ENCODE measurements around the gene ZNF710.

ZNF710 gene

GRCh38 chr15:89998141-89998661, 2.9 kb upstream of the ZNF710 start:
- no peak for DNase-seq

DNA sequence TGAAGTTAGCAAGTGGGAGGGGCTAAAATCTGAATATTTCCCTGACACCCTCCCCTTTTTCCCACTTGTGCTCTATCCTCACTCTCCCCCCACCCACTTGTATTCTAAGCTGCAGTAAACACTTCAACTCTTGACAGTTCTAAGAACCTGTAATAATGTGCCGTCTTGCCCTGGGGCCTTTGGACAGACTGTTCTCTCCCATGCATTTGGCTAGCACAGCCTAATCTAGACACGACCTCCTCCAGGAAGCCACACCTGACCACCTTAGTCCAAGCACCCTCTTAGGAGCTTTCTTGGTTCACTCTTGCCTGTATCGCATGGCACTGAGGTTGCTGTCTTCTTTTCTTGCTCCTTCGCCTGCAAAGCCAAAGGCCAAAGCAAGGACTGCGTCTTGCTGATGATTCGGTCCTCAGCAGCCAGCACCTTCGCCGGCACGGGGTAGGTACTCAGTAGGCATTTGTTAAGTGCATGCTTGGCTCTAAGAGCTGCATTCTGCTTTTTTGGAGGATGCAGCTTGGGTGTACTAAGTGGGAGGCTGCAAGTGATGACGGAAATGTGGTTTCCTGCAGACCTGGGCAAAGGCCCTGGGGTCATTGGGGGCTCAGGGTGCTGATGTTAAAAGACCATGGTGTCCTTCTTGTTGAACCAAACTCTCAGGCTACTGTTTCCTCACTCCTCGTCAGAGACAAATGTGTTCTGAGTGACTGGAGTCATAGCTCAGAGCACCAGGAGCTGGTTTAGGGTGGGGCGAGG, 2.0 kb upstream of the ZNF710 start:
- DNase-seq, result no peak

GRCh38 chr15:89999676-90000185, 1.4 kb upstream of the ZNF710 start:
- no peak for DNase-seq

DNA sequence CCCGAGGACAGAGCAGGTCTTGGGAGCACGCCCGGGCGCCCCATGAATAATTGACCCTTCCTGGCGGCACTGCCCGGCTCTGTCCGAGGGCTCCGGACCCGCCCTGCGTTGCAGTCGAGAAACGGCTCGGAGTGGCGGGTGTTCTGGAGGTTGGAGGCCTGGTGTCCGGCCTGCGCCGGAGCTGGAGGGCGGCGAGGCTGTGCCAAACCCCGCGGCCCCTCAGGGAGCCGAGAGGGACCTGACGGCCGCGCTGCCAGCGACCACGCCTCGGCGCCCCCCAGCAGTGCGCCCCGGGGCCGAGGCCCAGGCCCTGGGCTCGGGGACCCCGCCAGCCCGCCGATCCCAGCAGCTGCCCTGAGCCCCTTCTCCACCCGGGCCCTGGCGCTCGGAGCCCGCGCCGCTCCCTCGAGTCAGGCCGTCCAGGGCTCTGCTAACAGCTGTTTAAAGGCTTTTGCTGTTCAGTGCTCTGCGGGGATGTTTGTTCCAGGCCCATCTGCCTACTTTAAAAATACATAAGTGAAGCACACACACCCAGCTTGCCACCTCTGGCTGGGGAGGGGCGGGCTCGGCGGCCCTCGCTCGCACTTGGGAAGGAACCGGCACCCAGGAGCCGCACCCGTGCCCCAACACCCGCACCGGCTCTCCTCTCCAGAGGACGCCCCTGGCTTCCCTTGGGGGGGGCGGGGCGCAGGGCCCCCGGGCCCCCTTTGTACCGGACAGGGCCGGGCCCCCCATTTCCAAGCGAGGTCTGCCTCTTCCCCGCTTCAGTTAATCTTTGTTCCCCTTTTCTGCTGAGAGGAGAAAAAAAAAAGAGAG, 730 bp upstream of the ZNF710 start:
- DNase-seq, result no peak

DNA sequence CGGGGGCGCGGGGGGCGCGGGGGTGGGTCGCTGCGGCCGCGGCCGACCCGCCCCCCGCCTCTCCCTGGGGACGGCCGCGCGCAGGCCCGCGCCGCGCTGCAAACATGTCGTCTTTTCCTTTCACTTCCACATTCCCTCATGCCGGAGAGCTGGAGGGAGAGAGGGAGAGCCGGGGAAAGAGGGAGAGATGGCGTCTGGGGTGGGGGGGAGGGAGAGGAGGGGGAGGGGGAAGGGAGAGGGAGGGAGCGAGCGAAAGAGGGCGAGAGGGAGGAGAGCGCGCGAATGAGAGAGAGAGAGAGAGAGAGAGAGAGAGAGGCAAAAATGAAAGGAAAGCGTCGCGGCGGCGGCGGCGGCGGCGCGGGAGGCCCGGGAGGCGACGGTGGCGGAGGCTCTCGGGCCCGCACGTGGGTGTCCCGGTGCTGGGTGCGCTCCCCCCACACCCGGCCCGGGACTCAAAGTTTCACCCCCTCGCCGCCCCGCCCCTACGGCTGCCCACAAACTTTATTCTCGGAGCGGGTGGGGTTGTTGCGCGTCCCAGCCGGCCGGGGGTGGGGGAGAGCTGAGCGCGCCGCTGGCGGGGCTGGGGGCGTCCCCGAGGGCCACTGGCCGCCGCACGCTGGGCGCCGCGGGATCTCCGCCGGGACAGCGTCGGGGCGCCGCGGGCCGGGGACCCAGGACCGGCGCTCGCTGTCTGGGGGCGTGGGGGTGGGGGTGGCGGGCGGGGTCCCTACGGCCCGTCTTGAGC, 731 bp downstream of the ZNF710 start:
- DNase-seq, result peak; percentile 61

DNA sequence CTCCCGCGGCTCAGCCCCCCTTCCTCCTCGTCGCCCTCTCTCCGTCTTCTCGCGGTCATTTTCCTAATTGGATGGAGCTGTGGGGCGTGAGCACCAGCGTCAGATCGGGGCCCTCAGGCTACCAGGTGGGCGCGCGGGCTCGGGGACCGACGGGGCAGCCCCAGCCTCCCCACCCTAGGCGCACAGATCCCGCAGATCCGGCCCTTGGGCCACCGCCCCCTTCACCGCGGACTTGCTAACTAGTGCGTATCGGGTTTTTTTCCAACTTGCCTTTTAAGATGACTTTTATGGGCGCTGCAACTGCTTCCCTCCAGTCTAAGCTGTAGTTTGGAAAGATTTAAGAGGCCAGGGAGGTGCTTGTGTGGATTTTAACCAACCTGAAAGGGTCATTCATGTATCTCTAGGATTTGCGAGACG, 1.3 kb downstream of the ZNF710 start:
- peak; percentile 40 for DNase-seq

DNA sequence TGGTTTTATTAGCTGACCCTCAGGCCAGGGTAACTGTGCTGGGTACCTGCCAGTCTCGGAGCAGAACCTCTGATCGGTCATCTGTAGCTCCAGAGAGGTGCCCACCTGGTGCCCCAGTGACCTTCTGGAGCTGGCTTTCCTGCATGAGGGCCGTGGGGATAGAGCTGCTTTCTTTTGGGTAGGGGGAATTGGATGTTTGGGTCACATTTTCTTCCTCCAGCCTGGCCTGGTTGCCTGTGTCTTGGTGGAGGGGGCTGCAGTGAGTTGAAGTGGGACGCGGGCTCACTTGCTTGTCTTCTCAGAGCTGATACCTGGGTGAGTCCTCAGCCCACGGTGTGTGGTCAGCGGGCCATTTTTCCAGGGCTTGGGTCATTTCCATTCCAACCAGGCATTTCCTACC, 2.6 kb downstream of the ZNF710 start:
- no peak for DNase-seq

DNA sequence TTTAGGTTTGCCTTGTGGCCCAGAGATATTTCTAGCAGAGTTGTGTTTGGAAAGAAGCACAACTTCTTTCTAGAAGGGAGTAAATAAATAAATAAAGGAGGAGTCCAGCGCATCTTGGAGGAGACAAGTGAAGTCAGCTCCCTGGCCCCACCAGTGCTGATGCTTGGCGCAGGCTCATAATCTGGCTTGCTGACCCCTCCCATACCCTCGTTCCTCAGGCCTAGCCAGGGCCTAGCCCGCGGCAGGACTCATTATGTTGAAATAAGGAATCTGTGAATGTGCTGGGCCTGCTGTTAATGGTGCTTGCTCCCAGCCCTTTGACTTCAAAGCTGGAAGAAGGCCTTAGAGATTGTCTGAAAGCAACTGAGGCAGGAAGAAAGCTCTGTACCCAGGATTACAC, 3.1 kb downstream of the ZNF710 start:
- DNase-seq, result no peak

- peak; percentile 28 for DNase-seq
Observed at GRCh38 chr15:90004671-90005070, 3.5 kb downstream of the ZNF710 start.

- DNase-seq, result peak; percentile 67
Observed at GRCh38 chr15:90006217-90007075, 5.3 kb downstream of the ZNF710 start.

GRCh38 chr15:90007076-90007460, 5.9 kb downstream of the ZNF710 start:
- DNase-seq, result no peak

GRCh38 chr15:90008607-90009006, 7.5 kb downstream of the ZNF710 start:
- DNase-seq, result no peak

- DNase-seq, result no peak
Observed at GRCh38 chr15:90009301-90010022, 8.3 kb downstream of the ZNF710 start.

DNA sequence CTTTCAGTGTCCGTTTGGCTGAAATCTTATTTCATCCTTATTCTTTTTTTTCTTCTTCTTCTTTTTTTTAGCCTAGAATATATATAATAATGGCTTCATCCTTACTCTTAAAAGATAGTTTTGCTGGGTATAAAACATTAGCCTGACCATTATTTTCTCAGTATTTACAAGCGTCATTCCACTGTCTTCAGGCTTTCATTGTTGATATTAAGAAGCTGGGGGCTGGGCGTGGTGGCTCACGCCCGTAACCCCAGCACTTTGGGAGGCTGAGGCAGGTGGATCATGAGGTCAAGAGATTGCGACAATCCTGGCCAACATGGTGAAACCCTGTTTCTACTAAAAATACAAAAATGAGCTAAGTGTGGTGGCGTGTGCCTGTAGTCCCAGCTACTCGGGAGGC, 10.6 kb downstream of the ZNF710 start:
- DNase-seq, result no peak

- peak; percentile 42 for DNase-seq
Observed at GRCh38 chr15:90013503-90013937, 12.4 kb downstream of the ZNF710 start.

DNA sequence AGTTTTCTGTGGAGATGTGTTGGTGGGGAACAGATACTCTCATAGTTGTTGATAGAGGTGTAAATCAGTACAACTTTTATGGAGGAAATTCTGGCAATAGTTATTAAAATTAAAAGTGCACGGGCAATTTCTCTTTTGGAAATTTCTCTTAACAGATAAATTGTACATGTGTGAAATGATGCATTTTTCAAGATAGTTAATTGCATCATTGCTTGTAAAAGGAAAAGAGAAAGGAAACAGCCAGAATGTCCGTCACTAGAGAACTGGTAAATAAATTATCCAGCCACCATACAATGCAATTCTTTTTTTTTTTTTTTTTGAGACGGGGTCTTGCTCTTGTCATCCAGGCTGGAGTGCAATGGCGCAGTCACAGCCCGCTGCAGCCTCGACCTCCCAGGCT, 14.2 kb downstream of the ZNF710 start:
- DNase-seq, result no peak

DNA sequence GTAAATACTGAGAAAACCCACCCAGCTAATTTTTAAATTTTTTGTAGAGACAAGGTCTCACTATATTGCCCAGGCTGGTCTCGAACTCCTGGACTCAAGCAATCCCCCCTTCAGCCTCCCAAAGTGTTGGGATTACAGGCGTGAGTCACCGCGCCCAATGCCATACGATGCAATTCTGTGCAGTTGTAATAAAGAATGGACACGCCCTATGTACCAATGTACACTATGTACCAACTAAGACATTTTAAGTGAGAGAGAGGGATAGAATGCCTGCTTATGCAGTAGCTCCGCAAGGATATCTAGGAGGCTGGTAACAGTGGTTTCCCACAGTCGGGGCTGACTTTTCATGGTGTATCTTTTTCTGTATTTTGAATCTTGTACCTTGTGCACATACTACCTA, 14.6 kb downstream of the ZNF710 start:
- DNase-seq, result no peak

DNA sequence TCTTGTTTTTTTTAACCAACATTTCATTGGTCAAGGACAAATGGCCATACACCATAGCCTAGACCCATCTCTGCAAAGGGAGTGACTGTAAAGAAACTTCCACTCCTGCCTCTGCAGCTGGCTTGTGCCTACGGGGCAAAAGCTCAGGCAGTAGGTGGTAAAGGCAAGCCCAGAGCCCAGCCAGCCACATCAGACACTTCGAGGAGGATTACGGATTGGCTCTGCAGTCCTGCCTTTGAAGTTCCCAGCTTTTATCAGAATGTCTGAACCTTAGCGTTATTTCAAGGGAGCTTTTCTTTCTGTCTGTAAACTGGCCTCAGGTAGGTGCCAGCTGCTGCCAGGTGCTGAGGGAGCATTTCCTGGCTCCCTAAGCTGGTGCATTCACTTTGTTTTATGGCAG, 15.6 kb downstream of the ZNF710 start:
- no peak for DNase-seq

DNA sequence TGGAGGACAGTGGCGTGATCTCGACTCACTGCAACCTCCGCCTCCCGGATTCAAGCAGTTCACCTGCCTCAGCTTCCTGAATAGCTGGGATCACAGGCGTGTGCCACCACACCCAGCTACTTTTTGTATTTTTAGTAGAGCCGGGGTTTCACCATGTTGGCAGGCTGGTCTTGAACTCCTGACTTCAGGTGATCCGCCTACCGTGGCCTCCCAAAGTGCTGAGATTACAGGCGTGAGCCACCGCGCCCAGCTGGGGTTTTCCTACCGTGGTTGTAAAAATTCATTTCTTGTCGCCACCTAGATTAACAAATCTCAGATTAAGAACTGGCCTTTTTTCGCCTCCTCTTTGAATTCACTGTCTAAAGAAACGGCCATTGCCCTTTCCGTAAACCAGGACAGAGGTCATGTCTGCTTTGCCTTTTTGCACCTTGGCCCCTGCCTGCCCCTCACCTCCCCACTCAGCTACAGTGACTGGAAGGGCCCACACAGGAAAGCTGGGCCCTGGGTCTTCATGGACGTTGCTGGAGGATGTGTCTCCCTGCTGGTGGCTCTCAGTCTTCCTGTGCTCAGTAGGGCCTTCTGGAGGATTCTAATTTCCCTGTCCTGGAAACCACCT, 17.2 kb downstream of the ZNF710 start:
- no peak for DNase-seq

DNA sequence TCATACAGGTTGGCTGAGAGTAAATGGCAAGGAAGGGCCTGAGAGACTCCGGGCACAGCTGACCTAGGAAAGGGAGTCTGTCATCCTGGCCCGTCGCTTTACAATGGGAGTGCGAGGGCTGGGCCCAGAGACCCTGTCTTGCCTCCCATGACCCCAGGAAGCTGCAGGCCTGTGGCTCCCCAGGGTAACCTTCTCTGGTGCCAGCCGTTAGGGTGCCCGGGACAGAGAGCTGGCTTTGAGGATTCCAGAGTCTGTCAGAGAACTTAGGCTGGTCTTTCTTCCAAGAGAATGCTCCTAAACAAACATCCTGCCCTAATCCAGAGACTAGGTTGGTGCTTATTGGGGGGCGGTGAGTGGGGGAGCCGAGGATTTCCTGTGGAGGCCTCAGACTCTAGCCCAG, 18.5 kb downstream of the ZNF710 start:
- DNase-seq, result no peak

Measured in activated CD4-positive, alpha-beta T cell treated with anti-CD3 and anti-CD28 coated beads, Interleukin-2, Interleukin-6, amounts not matched to agents 100 ng/mL and 50 ng/mL, durations not matched to agents 16 hours and 8 hours (primary cell).